ENCODE data around the gene HGF.

DNA sequence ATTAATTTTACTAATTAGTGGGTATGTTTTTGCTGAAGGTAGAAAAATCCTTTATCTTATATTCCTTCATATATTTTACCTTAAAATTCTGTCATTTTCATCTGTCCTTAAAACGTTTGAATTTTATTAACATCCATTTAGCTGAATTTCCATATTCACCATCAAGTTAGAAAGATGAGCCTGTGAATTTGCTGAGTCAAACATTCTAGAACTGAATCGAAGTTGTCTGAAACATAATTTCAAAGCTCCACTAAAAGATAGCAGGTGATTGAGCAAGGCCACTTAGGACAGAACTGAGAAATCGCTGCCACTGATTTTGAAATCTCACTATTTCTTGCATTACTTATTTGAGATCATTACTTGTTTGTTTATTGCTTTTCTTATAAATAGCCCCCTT lies 17.5 kb downstream of the HGF start:
- TF ChIP-seq CTCF (IDR thresholded peaks at IDR 0.05) (no peak), EZH2 (IDR thresholded peaks at IDR 0.05; ENCODE audit: borderline replicate concordance, insufficient read depth, low read depth, low read length, poor library complexity, severe bottlenecking) (no peak)

All from B cell (primary cell).